Erythroblast (primary cell): ENCODE measurements around the gene SLC1A4.

ENCODE experiments used
- GATA1 ChIP-seq: IDR thresholded peaks from 2 replicates; pipeline ENCODE4 v1.6.1; 2011; ENCODE audit warnings: low read depth, mild to moderate bottlenecking, control low read depth, low read length, moderate library complexity
- POLR2A ChIP-seq: IDR thresholded peaks from 2 replicates; pipeline ENCODE4 v1.6.1; 2011; ENCODE audit warnings: mild to moderate bottlenecking, low read length

- TF ChIP-seq POLR2A, result no peak
- no peak for TF ChIP-seq GATA1
Observed at GRCh38 chr2:65033178-65033577, 44.0 kb downstream of the SLC1A4 start.
